HG02885 (cell line): ENCODE measurements around the gene RRAD.

Experiments
- ATAC-seq: cut with Tn5 transposase; IDR thresholded peaks from one replicate; pipeline ENCODE4 v1.9.1; 2021; ENCODE audit warnings: mild to moderate bottlenecking; ENCODE audit not compliant: unreplicated experiment, poor library complexity

RRAD gene

GRCh38 chr16:66919569-66920298, 5.6 kb downstream of the RRAD start:
- ATAC-seq, result no peak

GRCh38 chr16:66918803-66919568, 6.3 kb downstream of the RRAD start, which contains the start of gene CDH16:
CDH16 (minus strand) TSS chr16:66918885; CDS start chr16:66918065, 820 bp downstream.
- no peak for ATAC-seq

- ATAC-seq, result no peak
Observed at GRCh38 chr16:66918355-66918754, 7.0 kb downstream of the RRAD start.

GRCh38 chr16:66917741-66918140, 7.6 kb downstream of the RRAD start:
- ATAC-seq, result no peak

GRCh38 chr16:66916518-66916917, 8.8 kb downstream of the RRAD start:
- no peak for ATAC-seq

GRCh38 chr16:66915041-66915440, 10.3 kb downstream of the RRAD start:
- ATAC-seq, result no peak

GRCh38 chr16:66914541-66914940, 10.8 kb downstream of the RRAD start:
- no peak for ATAC-seq

GRCh38 chr16:66913711-66914110, 11.6 kb downstream of the RRAD start:
- no peak for ATAC-seq

GRCh38 chr16:66913081-66913480, 12.3 kb downstream of the RRAD start:
- no peak for ATAC-seq

- no peak for ATAC-seq
Observed at GRCh38 chr16:66911801-66912200, 13.5 kb downstream of the RRAD start.

GRCh38 chr16:66911112-66911511, 14.2 kb downstream of the RRAD start:
- ATAC-seq, result no peak

GRCh38 chr16:66910175-66910940, 15.0 kb downstream of the RRAD start:
- no peak for ATAC-seq

GRCh38 chr16:66908762-66909559, 16.4 kb downstream of the RRAD start:
- ATAC-seq, result no peak

GRCh38 chr16:66908116-66908515, 17.2 kb downstream of the RRAD start:
- no peak for ATAC-seq

- ATAC-seq, result no peak
Observed at GRCh38 chr16:66906916-66907836, 18.2 kb downstream of the RRAD start.

GRCh38 chr16:66905633-66906539, 19.4 kb downstream of the RRAD start:
- ATAC-seq, result no peak

- no peak for ATAC-seq
Observed at GRCh38 chr16:66904846-66905632, 20.3 kb downstream of the RRAD start.
